HG03139 (cell line): ENCODE results near the gene PPTC7.
"Not testable (repeated sequence)": the region's sequence is repeated elsewhere in the genome, so short reads cannot be mapped to it uniquely, and the experiment has no call there.

Source experiments
- ATAC-seq: cut with Tn5 transposase; IDR thresholded peaks from one replicate; pipeline ENCODE4 v1.9.1; 2021; ENCODE audit not compliant: unreplicated experiment

The PPTC7 gene

GRCh38 chr12:110562386-110562785, 20.7 kb downstream of the PPTC7 start:
- not testable (repeated sequence) for ATAC-seq

GRCh38 chr12:110561471-110562201, 21.5 kb downstream of the PPTC7 start:
- ATAC-seq: no peak

- ATAC-seq: no peak
Measured at GRCh38 chr12:110560946-110561345, 22.2 kb downstream of the PPTC7 start.

- ATAC-seq: no peak
Measured at GRCh38 chr12:110560048-110560447, 23.1 kb downstream of the PPTC7 start.

GRCh38 chr12:110558945-110559344, 24.2 kb downstream of the PPTC7 start:
- not testable (repeated sequence) for ATAC-seq

- no peak for ATAC-seq
Measured at GRCh38 chr12:110557300-110557699, 25.8 kb downstream of the PPTC7 start.

- ATAC-seq: no peak
Measured at GRCh38 chr12:110556705-110557104, 26.4 kb downstream of the PPTC7 start.

GRCh38 chr12:110555577-110556406, 27.3 kb downstream of the PPTC7 start:
- ATAC-seq: no peak

GRCh38 chr12:110554184-110554583, 28.9 kb downstream of the PPTC7 start:
- no peak for ATAC-seq

- ATAC-seq: no peak
Measured at GRCh38 chr12:110550981-110551380, 32.1 kb downstream of the PPTC7 start.

- ATAC-seq: no peak
Measured at GRCh38 chr12:110549716-110550115, 33.4 kb downstream of the PPTC7 start.

- no peak for ATAC-seq
Measured at GRCh38 chr12:110548678-110549077, 34.4 kb downstream of the PPTC7 start.

- no peak for ATAC-seq
Measured at GRCh38 chr12:110547090-110547489, 36.0 kb downstream of the PPTC7 start.

- no peak for ATAC-seq
Measured at GRCh38 chr12:110546339-110546738, 36.8 kb downstream of the PPTC7 start.

GRCh38 chr12:110545812-110546211, 37.3 kb downstream of the PPTC7 start:
- ATAC-seq: no peak

- not testable (repeated sequence) for ATAC-seq
Measured at GRCh38 chr12:110545259-110545658, 37.9 kb downstream of the PPTC7 start.

- no peak for ATAC-seq
Measured at GRCh38 chr12:110543965-110544364, 39.2 kb downstream of the PPTC7 start.

- ATAC-seq: no peak
Measured at GRCh38 chr12:110543252-110543959, 39.7 kb downstream of the PPTC7 start.

GRCh38 chr12:110540048-110540447, 43.1 kb downstream of the PPTC7 start:
- ATAC-seq: no peak

- no peak for ATAC-seq
Measured at GRCh38 chr12:110538869-110539622, 44.1 kb downstream of the PPTC7 start.
